GM23248 (cell line): Measurements from ENCODE around the gene PLA2G2D. TPM values are rescaled to one million over a fixed set of nuclear protein-coding genes. Genes with fewer than 3 reads are reported as not detected.

ENCODE experiments used
- DNase-seq: peaks from one replicate; pipeline ENCODE4 v3.0.0-alpha.2; 2015
- H2AFZ ChIP-seq: fragments of 200-600 bp; sonication (generic); 2 replicates; pipeline ENCODE4 v1.6.1; 2016; ENCODE audit warnings: antibody characterized with exemption
- H3F3A ChIP-seq: fragments of 200-600 bp; sonication (generic); 2 replicates; pipeline ENCODE4 v1.6.1; 2016; ENCODE audit warnings: mild to moderate bottlenecking, antibody characterized with exemption, mixed run types; ENCODE audit not compliant: insufficient read depth
- H3K27ac ChIP-seq: fragments of 200-600 bp; sonication (generic); 2 replicates; pipeline ENCODE4 v1.5.1; 2016; ENCODE audit warnings: mild to moderate bottlenecking
- H3K27me3 ChIP-seq: fragments of 200-600 bp; sonication (generic); replicated peaks from 2 replicates; pipeline ENCODE4 v1.6.1; 2016; ENCODE audit warnings: mild to moderate bottlenecking; ENCODE audit not compliant: insufficient read depth
- H3K36me3 ChIP-seq: fragments of 200-600 bp; sonication (generic); 2 replicates; pipeline ENCODE4 v1.6.1; 2016; ENCODE audit warnings: low read depth, mild to moderate bottlenecking
- H3K4me1 ChIP-seq: fragments of 200-600 bp; sonication (generic); 2 replicates; pipeline ENCODE4 v1.6.1; 2016; ENCODE audit warnings: mild to moderate bottlenecking; ENCODE audit not compliant: insufficient read depth
- H3K4me2 ChIP-seq: fragments of 200-600 bp; sonication (generic); one replicate; pipeline ENCODE4 v1.6.1; 2016; ENCODE audit warnings: mild to moderate bottlenecking; ENCODE audit not compliant: unreplicated experiment
- H3K4me3 ChIP-seq: fragments of 200-600 bp; sonication (generic); 2 replicates; pipeline ENCODE4 v1.5.1; 2016; ENCODE audit warnings: mild to moderate bottlenecking
- H3K79me2 ChIP-seq: fragments of 200-600 bp; sonication (generic); 2 replicates; pipeline ENCODE4 v1.6.1; 2016; ENCODE audit warnings: mild to moderate bottlenecking; ENCODE audit not compliant: insufficient read depth
- H3K9ac ChIP-seq: fragments of 200-600 bp; sonication (generic); 2 replicates; pipeline ENCODE4 v1.6.1; 2016; ENCODE audit warnings: mild to moderate bottlenecking
- H3K9me2 ChIP-seq: fragments of 200-600 bp; sonication (generic); 2 replicates; pipeline ENCODE4 v1.6.1; 2016; ENCODE audit warnings: mixed run types, mild to moderate bottlenecking, moderate library complexity; ENCODE audit not compliant: insufficient read depth
- H3K9me3 ChIP-seq: fragments of 200-600 bp; sonication (generic); one replicate; pipeline ENCODE4 v1.6.1; 2017; ENCODE audit warnings: low read depth
- H4K20me1 ChIP-seq: fragments of 200-600 bp; sonication (generic); 2 replicates; pipeline ENCODE4 v1.6.0; 2016; ENCODE audit not compliant: insufficient read depth
- EZH2 ChIP-seq: fragments of 200-600 bp; sonication (generic); IDR thresholded peaks from 2 replicates; pipeline ENCODE4 v1.6.1; 2018; ENCODE audit warnings: antibody characterized with exemption, mild to moderate bottlenecking; ENCODE audit not compliant: insufficient read depth, poor library complexity, severe bottlenecking
- EZH2phosphoT487 ChIP-seq: fragments of 200-600 bp; sonication (generic); IDR thresholded peaks from 2 replicates; pipeline ENCODE4 v1.6.1; 2018; ENCODE audit warnings: antibody characterized with exemption, moderate library complexity, mild to moderate bottlenecking, low read depth; ENCODE audit not compliant: insufficient read depth
- WGBS, 2 experiments: methylation state at CpG; one replicate each; pipeline ENCODE4 v1.1.6; 2015 to 2017; ENCODE audit warnings: low lambda C conversion rate in 2 of 2, low coverage in 1 of 2; ENCODE audit errors: missing lambda C conversion rate in 2 of 2; 5-methylcytosine and 5-hydroxymethylcytosine counted together
- in situ Hi-C: fragments of 300-500 bp; cut with MboI; formaldehyde crosslinking; loops from 2 replicates; pipeline ENCODE4 v1.15.0; 2020
- polyA plus RNA-seq: library from polyadenylated mRNA; unstranded; fragments of >200 nt; fragmentation: Nextera tagmentation; extraction: Ambion mirVana; gene quantifications from 2 replicates; pipeline ENCODE4 v1.2.1, GENCODE V29; 2016
- total RNA-seq: library from RNA; depleted of rRNA; stranded (reverse); fragments of >200 nt; shearing (Covaris generic); gene quantifications from 2 replicates; pipeline ENCODE4 v1.2.3, GENCODE V29; 2014

PLA2G2D gene
- total and polyA plus RNA-seq, 2 experiments from 2014 or later: not detected

DNA sequence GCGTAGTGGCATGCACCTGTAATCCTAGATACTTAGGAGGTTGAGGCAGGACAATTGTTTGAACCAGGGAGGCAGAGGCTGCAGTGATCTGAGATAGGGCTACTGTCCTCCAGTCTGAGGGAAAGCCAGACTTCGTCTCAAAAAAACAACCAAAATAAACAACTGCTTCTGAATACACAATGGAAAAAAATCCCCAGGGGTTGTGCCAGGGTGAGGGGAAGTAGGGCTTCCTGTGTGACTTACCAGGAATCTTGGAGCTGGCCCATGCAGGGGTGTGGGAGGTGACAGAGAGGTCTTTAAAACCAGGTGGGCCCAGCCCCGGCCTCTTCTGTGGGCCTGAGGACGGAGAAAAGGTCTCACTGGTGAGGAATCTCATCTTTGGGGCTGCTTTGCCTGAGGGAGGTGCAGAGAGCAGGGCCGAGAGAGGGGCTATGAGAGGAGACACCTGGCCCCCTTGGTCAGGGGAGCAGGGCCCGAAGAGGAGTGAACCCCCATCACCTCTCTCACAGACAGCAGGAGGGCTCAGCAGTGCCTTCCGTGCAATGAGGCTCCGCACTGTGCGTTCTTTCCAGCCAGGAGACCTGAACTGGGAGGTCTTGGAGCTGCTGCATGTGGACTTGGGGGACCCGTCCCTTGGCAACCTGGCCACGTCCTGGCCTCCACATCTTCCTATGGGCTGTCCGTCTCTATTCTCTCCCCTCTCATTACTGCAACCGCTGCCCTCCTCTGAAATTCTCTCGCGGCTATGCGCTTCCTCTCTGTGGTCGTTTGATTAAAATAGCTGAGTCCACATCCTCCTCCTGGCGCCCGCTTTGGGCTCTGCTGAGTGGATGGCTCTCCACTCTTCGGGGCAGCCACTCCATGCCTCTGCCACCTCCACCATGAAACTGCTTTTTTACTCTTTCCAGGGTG is 38.6 kb downstream of the PLA2G2D start:
- no peak overlapping the region for H3K4me2 ChIP-seq
- in situ Hi-C loops: no loop called here

DNA sequence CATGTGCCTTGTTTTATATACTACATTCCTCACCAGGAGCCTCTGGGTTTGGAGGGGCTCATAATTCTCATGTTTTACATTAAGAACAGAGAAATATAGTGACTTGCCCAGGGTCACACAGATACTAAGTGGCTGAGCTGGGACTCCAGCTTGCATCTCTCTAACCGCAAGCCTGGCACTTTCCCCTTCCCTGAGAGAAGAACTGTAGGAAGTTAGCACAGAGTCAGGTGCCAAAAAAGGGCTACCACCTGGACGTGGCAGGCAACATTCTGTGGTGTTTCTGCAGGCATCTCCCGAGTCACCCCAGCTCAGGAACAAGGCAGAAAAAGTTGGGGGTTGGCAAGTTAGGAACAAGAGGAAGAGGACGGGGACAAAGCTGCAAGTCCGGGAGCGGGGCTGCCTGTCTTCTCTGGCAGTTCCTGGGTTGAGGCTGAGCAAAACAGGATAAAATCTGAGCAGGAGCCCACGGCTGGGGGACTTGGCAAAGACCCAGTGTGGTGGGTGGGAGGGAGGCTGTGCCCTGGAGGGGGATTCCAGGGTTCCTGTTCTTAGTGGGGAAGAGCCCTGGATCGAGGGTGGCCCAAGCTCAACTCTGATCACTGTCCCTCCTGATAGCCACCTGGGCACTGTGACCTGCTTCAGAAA is 39.6 kb downstream of the PLA2G2D start:
- Histone ChIP-seq H3K27ac (no peak overlapping the region), H3K9me2 (no peaks in the 10 kb centered on the region), H4K20me1 (no peaks in the 10 kb centered on the region), H3K9ac (no peak overlapping the region), H3K27me3 (no peaks in the 10 kb centered on the region), H3K4me1 (peaks cover 13% of the 10 kb centered on the region), H3K4me2 (no peak overlapping the region), H3F3A (no peaks in the 10 kb centered on the region), H2AFZ (no peak overlapping the region), H3K9me3 (no peaks in the 10 kb centered on the region), H3K4me3 (no peak overlapping the region), H3K36me3 (no peaks in the 10 kb centered on the region), H3K79me2 (no peaks in the 10 kb centered on the region)
- TF ChIP-seq EZH2phosphoT487: no peak
- no peak for TF ChIP-seq EZH2
- WGBS, 2 experiments: 67 to 75% methylated on average over 7 to 8 of the region's 8 CpGs
- no peak for DNase-seq
- in situ Hi-C loops: no loop called here

More for the DNA sequence above, 38.6 kb downstream of the PLA2G2D start:
- DNase-seq: no peak
- Histone ChIP-seq H4K20me1 (no peaks in the 10 kb centered on the region), H3K9me3 (no peaks in the 10 kb centered on the region), H3K9me2 (no peaks in the 10 kb centered on the region), H3K4me3 (no peak overlapping the region), H3K36me3 (no peaks in the 10 kb centered on the region), H3F3A (no peaks in the 10 kb centered on the region), H3K9ac (no peak overlapping the region), H3K27ac (no peak overlapping the region), H3K27me3 (no peaks in the 10 kb centered on the region), H3K79me2 (no peaks in the 10 kb centered on the region), H2AFZ (no peak overlapping the region), H3K4me1 (peaks cover 6% of the 10 kb centered on the region; the same call in 1 of the 2 replicates)
- WGBS, 2 experiments: 85 to 91% methylated on average over 17 to 18 of the region's 20 CpGs
- TF ChIP-seq EZH2phosphoT487 (no peak), EZH2 (no peak)

GRCh38 chr1:20078711-20079110 is 40.6 kb downstream of the PLA2G2D start:
- no peaks in the 10 kb centered on the region for H4K20me1 ChIP-seq
- peaks cover 8% of the 10 kb centered on the region; the same call in 1 of the 2 replicates for H3F3A ChIP-seq
- no peak overlapping the region for H3K4me3 ChIP-seq
- H3K9ac ChIP-seq: no peak overlapping the region
- H3K4me2 ChIP-seq: no peak overlapping the region
- H3K79me2 ChIP-seq: no peaks in the 10 kb centered on the region
- peaks cover 24% of the 10 kb centered on the region for H3K4me1 ChIP-seq
- H2AFZ ChIP-seq: no peak overlapping the region
- H3K36me3 ChIP-seq: no peaks in the 10 kb centered on the region
- TF ChIP-seq EZH2: no peak
- TF ChIP-seq EZH2phosphoT487: no peak
- 66 to 77% methylated on average over 5 of the region's 5 CpGs for WGBS, 2 experiments
- H3K27me3 ChIP-seq: no peaks in the 10 kb centered on the region
- in situ Hi-C loops: no loop called here
- no peaks in the 10 kb centered on the region for H3K9me3 ChIP-seq
- H3K27ac ChIP-seq: no peak overlapping the region
- H3K9me2 ChIP-seq: no peaks in the 10 kb centered on the region
- DNase-seq: no peak

DNA sequence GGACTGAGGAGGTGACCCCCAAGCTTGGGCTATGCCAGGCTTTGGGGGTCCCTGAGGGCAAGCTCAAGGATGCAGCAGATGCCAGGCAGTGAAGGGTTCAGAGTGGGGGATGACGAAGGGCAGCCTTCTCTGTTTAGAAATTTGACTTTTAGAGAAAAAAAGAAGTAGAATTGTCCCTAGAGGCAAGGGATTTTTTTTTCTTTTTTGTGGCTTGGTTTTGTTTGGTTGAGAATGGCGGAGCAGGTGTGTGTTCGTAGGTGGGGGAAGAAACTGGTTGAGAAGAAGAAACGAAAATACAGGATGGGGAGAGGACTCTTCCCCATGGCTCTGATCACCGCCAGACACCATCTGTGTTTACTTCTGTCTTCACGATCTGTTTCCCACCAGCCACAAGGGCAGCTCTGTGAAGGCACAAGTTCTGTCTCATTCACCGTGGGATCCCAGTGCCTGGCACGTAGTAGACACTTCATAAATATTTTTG is 41.1 kb downstream of the PLA2G2D start:
- DNase-seq: no peak
- in situ Hi-C loops: no loop called here
- H3K36me3 ChIP-seq: no peaks in the 10 kb centered on the region

More for the DNA sequence above, 41.1 kb downstream of the PLA2G2D start:
- no peak overlapping the region for H3K9ac ChIP-seq
- H3F3A ChIP-seq: peaks cover 12% of the 10 kb centered on the region; the same call in 1 of the 2 replicates
- no peaks in the 10 kb centered on the region for H3K79me2 ChIP-seq
- no peak overlapping the region for H3K27ac ChIP-seq
- WGBS, 2 experiments: 73 to 80% methylated on average over 8 of the region's 8 CpGs
- no peak overlapping the region for H3K4me2 ChIP-seq
- H3K9me2 ChIP-seq: no peaks in the 10 kb centered on the region
- no peaks in the 10 kb centered on the region for H4K20me1 ChIP-seq
- no peak overlapping the region for H3K4me3 ChIP-seq
- H3K4me1 ChIP-seq: peaks cover 27% of the 10 kb centered on the region
- no peaks in the 10 kb centered on the region for H3K27me3 ChIP-seq
- TF ChIP-seq EZH2 (no peak), EZH2phosphoT487 (no peak)
- H2AFZ ChIP-seq: no peak overlapping the region
- H3K9me3 ChIP-seq: no peaks in the 10 kb centered on the region
